Tibial nerve (tissue), 4 donors: Measurements from ENCODE around the gene TCF23.

Experiments
- CTCF ChIP-seq, 5 experiments: fragments of 200-600 bp in 3 of 5; fragments of 450-650 bp in 2 of 5; sonication (generic) in 3 of 5; IDR thresholded peaks; one replicate each; pipeline ENCODE4 v1.5.1; 2016 to 2019; ENCODE audit warnings: antibody characterized with exemption in 5 of 5, mild to moderate bottlenecking in 3 of 5, moderate library complexity in 2 of 5
- EP300 ChIP-seq, 2 donors: sonication (generic); formaldehyde crosslinking; IDR thresholded peaks; one replicate each; pipeline ENCODE4 v1.6.1; 2017; ENCODE audit warnings: antibody characterized with exemption in 2 of 2, mild to moderate bottlenecking in 1 of 2
- POLR2A ChIP-seq, 2 donors: fragments of 450-650 bp; IDR thresholded peaks; one replicate each; pipeline ENCODE4 v1.6.1; 2017; ENCODE audit warnings: antibody characterized with exemption in 2 of 2, mild to moderate bottlenecking in 2 of 2, moderate library complexity in 2 of 2

- TF ChIP-seq POLR2A (IDR thresholded peaks at IDR 0.05) (no peak), CTCF (IDR thresholded peaks at IDR 0.05) (no peak), EP300 (IDR thresholded peaks at IDR 0.05) (no peak)
These were observed 9.7 kb downstream of the TCF23 start for GRCh38 chr2:27158468-27158867.
